Endothelial cell of umbilical vein (primary cell): ENCODE results near the gene OTOGL. TPM values are rescaled to one million over a fixed set of nuclear protein-coding genes. Genes with fewer than 3 reads are reported as not detected.
"Not testable (repeated sequence)": the region's sequence is repeated elsewhere in the genome, so short reads cannot be mapped to it uniquely, and the experiment has no call there.

ENCODE experiments used
- BruUV-seq: library from RNA; stranded (reverse); fragments of 400-500 nt; replicated peaks from 2 replicates; lab custom pipeline; 2021; lab: Mats Ljungman, UMichigan
- CTCF ChIA-PET: fragments of 300-600, 350-600 bp; sonication (Branson Sonifier 250); formaldehyde crosslinking; loops from one replicate; lab custom pipeline; 2021; ENCODE audit warnings: antibody characterized with exemption, inconsistent platforms; lab: Charles Lee
- POLR2A ChIA-PET: fragments of 300-600, 350-600 bp; sonication (Branson Sonifier 250); formaldehyde crosslinking; loops from one replicate; lab custom pipeline; 2021; ENCODE audit warnings: antibody characterized with exemption, inconsistent platforms; lab: Charles Lee
- DNase-seq: peaks from one replicate; pipeline ENCODE4 v3.0.0-alpha.2; 2011; ENCODE audit warnings: low read depth, low spot score
- FAIRE-seq: peaks from 2 replicates; lab custom pipeline; 2011; peaks lifted over from hg19 to GRCh38; lab: Jason Lieb, UNC
- H2AFZ ChIP-seq: 2 replicates; pipeline ENCODE4 v1.6.0; 2012; ENCODE audit warnings: low read depth, low read length, control low read depth, inconsistent platforms
- H3K27ac ChIP-seq: 2 replicates; pipeline ENCODE4 v1.5.1; 2011; ENCODE audit warnings: low read depth, mild to moderate bottlenecking, control low read depth, low read length, moderate library complexity; ENCODE audit not compliant: insufficient read depth
- H3K27me3 ChIP-seq, 2 experiments: 2 replicates each; pipeline versions ENCODE4 v1.6.0 to v1.6.1; 2011; ENCODE audit warnings: low read length in 2 of 2, mixed read lengths in 1 of 2; ENCODE audit not compliant: control insufficient read depth in 2 of 2, insufficient read depth in 2 of 2
- H3K36me3 ChIP-seq, 2 experiments: 2 replicates in 1 of 2; 3 replicates in 1 of 2; pipeline ENCODE4 v1.5.1; 2011; ENCODE audit warnings: low read length in 2 of 2, mild to moderate bottlenecking in 1 of 2, moderate library complexity in 1 of 2; ENCODE audit not compliant: control insufficient read depth in 2 of 2, insufficient read depth in 2 of 2; ENCODE audit errors: extremely low read depth in 1 of 2
- H3K4me1 ChIP-seq: 3 replicates; pipeline ENCODE4 v1.5.1; 2011; ENCODE audit warnings: mild to moderate bottlenecking, low read length; ENCODE audit not compliant: control insufficient read depth, insufficient read depth; ENCODE audit errors: extremely low read depth
- H3K4me2 ChIP-seq: 2 replicates; pipeline ENCODE4 v1.6.1; 2011; ENCODE audit warnings: low read length, control low read depth, mixed read lengths; ENCODE audit not compliant: insufficient read depth
- H3K4me3 ChIP-seq, 3 experiments: fragments of 200-600 bp in 1 of 3; sonication (generic), shearing (Covaris generic) in 1 of 3; replicated peaks in 1 of 3; 2 replicates each; pipeline ENCODE4 v1.5.1; 2011 to 2016; ENCODE audit warnings: control low read depth in 3 of 3, low read length in 3 of 3, mild to moderate bottlenecking in 2 of 3, inconsistent platforms in 1 of 3, low read depth in 1 of 3, moderate library complexity in 1 of 3; ENCODE audit not compliant: insufficient read depth in 1 of 3
- H3K79me2 ChIP-seq: 2 replicates; pipeline ENCODE4 v1.6.0; 2012; ENCODE audit warnings: low read length, inconsistent platforms; ENCODE audit not compliant: control insufficient read depth, insufficient read depth
- H3K9ac ChIP-seq: replicated peaks from 2 replicates; pipeline ENCODE3; 2011; ENCODE audit warnings: low read length, control low read depth; ENCODE audit not compliant: insufficient read depth; ENCODE audit errors: extremely low read depth
- H3K9me1 ChIP-seq: replicated peaks from 3 replicates; pipeline ENCODE4 v1.6.0; 2011; ENCODE audit warnings: mild to moderate bottlenecking, low read length; ENCODE audit not compliant: control insufficient read depth, insufficient read depth; ENCODE audit errors: extremely low read depth
- H3K9me3 ChIP-seq: replicated peaks from 2 replicates; pipeline ENCODE4 v1.5.1; 2012; ENCODE audit warnings: low read length, inconsistent platforms; ENCODE audit not compliant: control insufficient read depth, insufficient read depth
- H4K20me1 ChIP-seq: replicated peaks from 2 replicates; pipeline ENCODE3; 2011; ENCODE audit warnings: mild to moderate bottlenecking, low read length; ENCODE audit not compliant: control insufficient read depth, insufficient read depth; ENCODE audit errors: extremely low read depth
- GATA2 ChIP-seq: IDR thresholded peaks from 2 replicates; pipeline ENCODE4 v1.7.0; 2011; ENCODE audit warnings: low read depth, mild to moderate bottlenecking, moderate library complexity, mixed read lengths, low read length; ENCODE audit not compliant: insufficient read length, insufficient read depth
- MYC ChIP-seq: IDR thresholded peaks from one replicate; pipeline ENCODE4 v1.6.1; 2011; ENCODE audit warnings: mild to moderate bottlenecking, low read depth, low read length
- dilution Hi-C: fragments of 300-500 bp; cut with MboI; formaldehyde crosslinking; loops from one replicate; pipeline ENCODE4 v1.15.0; 2019; ENCODE audit warnings: low sequenced_read_pairs; ENCODE audit not compliant: extremely low pct_ligation_motif_present
- intact Hi-C: fragments of 100-400 bp; cut with micrococcal nuclease; formaldehyde crosslinking; loops from one replicate; pipeline ENCODE4 v1.10.0; 2022
- polyA plus RNA-seq, 4 experiments: library from polyadenylated mRNA; depleted of rRNA in 3 of 4; stranded (reverse) in 3 of 4; unstranded in 1 of 4; fragments of >200 nt; gene quantifications; 2 replicates each; pipeline versions ENCODE4 v1.2.1 to v1.2.3, GENCODE V29; 2011 to 2012; ENCODE audit warnings: missing spikeins in 1 of 4
- total RNA-seq: library from RNA; stranded (reverse); gene quantifications from 2 replicates; pipeline ENCODE4 v1.2.3, GENCODE V29; 2021
- TF ChIP-seq, protein P1 (sequence below): IDR thresholded peaks from 2 replicates; pipeline ENCODE4 v1.6.1; 2011; ENCODE audit not compliant: insufficient read depth, insufficient read length

The OTOGL gene
- total and polyA plus RNA-seq, 2 donors (not counting 3 experiments of a cell fraction or from before 2014, with no cell fraction given) = 1.4 to 2.0 TPM

DNA sequence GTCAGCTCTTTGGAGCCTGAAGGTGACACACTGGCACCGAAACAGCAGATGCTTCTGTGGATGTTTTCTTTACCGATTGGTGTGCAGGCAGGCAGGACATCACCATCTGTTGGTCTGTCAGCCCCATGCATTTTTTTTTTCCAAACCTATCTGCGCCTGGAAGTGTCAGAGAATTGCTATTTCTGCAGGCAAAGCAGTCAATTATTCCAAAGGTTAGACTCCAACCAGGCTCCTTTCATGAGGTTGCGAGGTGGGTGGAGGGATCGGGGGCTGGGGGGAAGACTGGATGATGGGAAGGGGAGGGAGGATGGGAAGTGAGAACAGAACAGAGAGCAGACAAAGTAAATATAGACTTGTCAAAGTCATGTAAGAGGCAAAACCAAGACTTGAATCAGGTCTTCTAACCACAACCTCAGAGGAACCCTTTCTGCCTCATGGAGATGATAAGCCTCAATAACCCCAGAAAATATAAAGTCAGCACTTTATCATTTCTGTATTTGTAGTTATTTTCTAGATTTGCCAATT is 117.7 kb downstream of the OTOGL start:
- TF ChIP-seq, protein P1, sequence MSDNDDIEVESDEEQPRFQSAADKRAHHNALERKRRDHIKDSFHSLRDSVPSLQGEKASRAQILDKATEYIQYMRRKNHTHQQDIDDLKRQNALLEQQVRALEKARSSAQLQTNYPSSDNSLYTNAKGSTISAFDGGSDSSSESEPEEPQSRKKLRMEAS = no peak
- TF ChIP-seq GATA2 (no peak), MYC (no peak)
- Histone ChIP-seq H3K9me3 (no peaks in the 10 kb centered on the region), H3K79me2 (no peaks in the 10 kb centered on the region), H3K36me3 (no peaks in the 10 kb centered on the region), H3K27me3 (no peaks in the 10 kb centered on the region), H2AFZ (no peak overlapping the region), H4K20me1 (no peaks in the 10 kb centered on the region), H3K4me1 (peaks cover 9% of the 10 kb centered on the region), H3K27ac (no peak overlapping the region), H3K9ac (no peak overlapping the region), H3K9me1 (no peaks in the 10 kb centered on the region), H3K4me2 (no peak overlapping the region), H3K4me3 (no peak overlapping the region)
- POLR2A ChIA-PET = no interaction called here
- FAIRE-seq (no peak), DNase-seq (no peak)
- BruUV-seq = no TSS peak
- dilution Hi-C loops = no loop called here
- CTCF ChIA-PET = interaction anchor here (1.6 kb wide), 2 partner anchors 11 to 22 kb away, joined by 3 to 7 read pairs; no protein-coding TSS in a partner anchor
- intact Hi-C loops = no loop called here

DNA sequence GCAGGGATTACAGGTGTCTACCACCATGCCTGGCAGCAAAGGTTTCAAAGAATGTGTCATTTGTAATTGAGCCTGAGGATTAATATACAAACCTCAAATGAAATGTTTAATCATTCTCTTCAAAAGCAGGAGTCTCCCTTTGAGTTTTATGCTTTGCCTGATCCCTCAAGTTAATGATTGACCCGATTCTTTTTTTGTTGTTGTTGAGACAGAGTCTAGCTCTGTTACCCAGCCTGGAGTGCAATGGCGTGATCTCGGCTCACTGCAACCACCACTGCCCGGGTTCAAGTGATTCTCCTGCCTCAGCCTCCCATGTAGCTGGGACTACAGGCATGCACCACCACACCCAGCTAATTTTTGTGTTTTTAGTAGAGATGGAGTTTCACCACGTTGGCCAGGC is 119.6 kb downstream of the OTOGL start:
- intact Hi-C loops, H3K36me3 ChIP-seq, H3K9me3 ChIP-seq, FAIRE-seq, DNase-seq, H3K9me1 ChIP-seq, H3K4me2 ChIP-seq, H3K27ac ChIP-seq, H4K20me1 ChIP-seq, H3K27me3 ChIP-seq, H3K4me3 ChIP-seq, H3K79me2 ChIP-seq, H3K9ac ChIP-seq, BruUV-seq, dilution Hi-C loops, H2AFZ ChIP-seq: not testable (repeated sequence)
- ChIA-PET POLR2A (interaction anchor here (0.6 kb wide), 1 partner anchor 20 kb away, joined by 3 read pairs; no protein-coding TSS in a partner anchor), CTCF (interaction anchor here (1.0 to 1.7 kb wide), 4 partner anchors 13 to 51 kb away, joined by 4 to 10 read pairs (median 8); no protein-coding TSS in a partner anchor)
- peaks cover 17% of the 10 kb centered on the region for H3K4me1 ChIP-seq
